NT2/D1 (cell line): Measurements from ENCODE around the gene FAAH.

ENCODE experiments used
- DNase-seq: peaks from one replicate; pipeline ENCODE4 v3.0.0-alpha.2; 2011; ENCODE audit warnings: low read depth, low spot score
- H3K27me3 ChIP-seq: 2 replicates; pipeline ENCODE4 v1.6.0; 2011; ENCODE audit warnings: mild to moderate bottlenecking; ENCODE audit not compliant: insufficient read length, insufficient read depth
- H3K36me3 ChIP-seq: 2 replicates; pipeline ENCODE4 v1.6.1; 2011; ENCODE audit warnings: mild to moderate bottlenecking, low read length, mixed read lengths; ENCODE audit not compliant: insufficient read depth, insufficient read length
- H3K4me1 ChIP-seq: 2 replicates; pipeline ENCODE4 v1.5.1; 2011; ENCODE audit not compliant: insufficient read depth, insufficient read length
- H3K4me3 ChIP-seq: 2 replicates; pipeline ENCODE4 v1.5.1; 2011; ENCODE audit warnings: low read depth; ENCODE audit not compliant: insufficient read length
- H3K9ac ChIP-seq: 2 replicates; pipeline ENCODE4 v1.6.0; 2011; ENCODE audit warnings: low read depth; ENCODE audit not compliant: insufficient read length
- H3K9me3 ChIP-seq: 2 replicates; pipeline ENCODE4 v1.5.1; 2011; ENCODE audit warnings: mild to moderate bottlenecking, low read length; ENCODE audit not compliant: insufficient read depth
- SUZ12 ChIP-seq: IDR thresholded peaks from 2 replicates; pipeline ENCODE4 v1.6.1; 2011; ENCODE audit not compliant: insufficient read length, insufficient read depth; ENCODE audit errors: extremely low read depth
- YY1 ChIP-seq: IDR thresholded peaks from 2 replicates; pipeline ENCODE4 v1.6.1; 2011; ENCODE audit not compliant: insufficient read length, insufficient read depth
- ZNF274 ChIP-seq: IDR thresholded peaks from 2 replicates; pipeline ENCODE4 v1.6.1; 2011; ENCODE audit warnings: mild to moderate bottlenecking, low read depth, low read length

Gene FAAH

GRCh38 chr1:46413596-46413985, 19.5 kb downstream of the FAAH start:
- Histone ChIP-seq H3K4me1 (peaks cover 11% of the 10 kb centered on the region), H3K9ac (no peak overlapping the region), H3K27me3 (no peaks in the 10 kb centered on the region), H3K36me3 (no peaks in the 10 kb centered on the region), H3K9me3 (no peaks in the 10 kb centered on the region), H3K4me3 (no peak overlapping the region)
- no peak for TF ChIP-seq YY1
- DNase-seq: peak; percentile 35

- Histone ChIP-seq H3K9ac (no peak overlapping the region), H3K9me3 (no peaks in the 10 kb centered on the region), H3K36me3 (no peaks in the 10 kb centered on the region), H3K4me1 (peaks cover 11% of the 10 kb centered on the region), H3K27me3 (peaks cover under 1% of the 10 kb centered on the region), H3K4me3 (no peak overlapping the region)
- no peak for DNase-seq
- no peak for TF ChIP-seq SUZ12
- no peak for TF ChIP-seq ZNF274
- TF ChIP-seq YY1: no peak
These were observed 21.4 kb downstream of the FAAH start for GRCh38 chr1:46415514-46415913.

DNA sequence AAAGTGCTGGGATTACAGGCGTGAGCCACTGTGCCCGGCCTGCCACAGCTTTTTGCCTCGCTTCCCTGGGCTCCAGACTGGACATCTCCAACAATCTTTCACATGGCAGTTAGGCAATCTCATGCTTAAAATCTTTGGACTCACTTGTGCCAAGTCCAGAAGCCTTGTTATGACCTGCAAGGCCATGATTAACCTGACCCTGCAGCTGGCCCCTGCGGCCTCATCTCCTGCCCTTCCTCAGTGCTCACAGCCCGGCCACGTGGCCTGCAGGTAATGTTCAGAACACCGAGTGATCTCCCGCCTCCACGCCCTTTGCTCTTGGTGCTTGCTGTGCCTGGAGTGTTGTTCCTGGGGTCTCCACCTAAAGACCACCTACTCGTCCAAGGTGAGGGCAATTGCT, 24.9 kb downstream of the FAAH start:
- Histone ChIP-seq H3K9ac (no peak overlapping the region), H3K9me3 (no peaks in the 10 kb centered on the region), H3K4me3 (no peak overlapping the region), H3K27me3 (peaks cover 15% of the 10 kb centered on the region), H3K4me1 (no peaks in the 10 kb centered on the region), H3K36me3 (no peaks in the 10 kb centered on the region)
- no peak for TF ChIP-seq YY1
- DNase-seq: no peak

GRCh38 chr1:46420533-46420915, 26.4 kb downstream of the FAAH start:
- no peak for DNase-seq

DNA sequence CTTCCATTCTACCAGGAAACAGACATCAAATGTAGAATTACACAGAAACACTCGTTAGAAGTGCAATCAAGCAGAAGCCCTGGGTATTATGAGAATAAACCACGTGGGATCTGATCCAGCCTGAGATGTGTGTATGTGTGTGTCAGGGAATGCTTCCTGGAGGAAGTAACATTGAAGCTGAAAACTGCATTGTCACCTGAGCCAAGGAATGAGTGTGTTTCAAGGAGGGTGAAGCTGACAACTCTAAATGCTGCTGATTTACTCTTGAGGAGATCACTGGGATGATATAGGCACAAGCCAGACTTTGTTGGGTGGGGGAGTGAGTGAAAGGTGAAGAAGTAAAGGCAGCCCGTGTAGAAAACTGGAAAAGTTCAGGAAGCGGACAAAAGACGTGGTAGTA, 27.6 kb downstream of the FAAH start:
- Histone ChIP-seq H3K9me3 (no peaks in the 10 kb centered on the region), H3K36me3 (no peaks in the 10 kb centered on the region), H3K27me3 (peaks cover 19% of the 10 kb centered on the region), H3K9ac (no peak overlapping the region), H3K4me1 (no peaks in the 10 kb centered on the region), H3K4me3 (no peak overlapping the region)
- DNase-seq: no peak
- TF ChIP-seq YY1: no peak
- TF ChIP-seq SUZ12: no peak
- TF ChIP-seq ZNF274: no peak

More at GRCh38 chr1:46420533-46420915, 26.4 kb downstream of the FAAH start:
- H3K9me3 ChIP-seq: no peaks in the 10 kb centered on the region
- H3K4me1 ChIP-seq: no peaks in the 10 kb centered on the region
- H3K27me3 ChIP-seq: peaks cover 19% of the 10 kb centered on the region
- no peaks in the 10 kb centered on the region for H3K36me3 ChIP-seq
- TF ChIP-seq YY1: no peak
- TF ChIP-seq ZNF274: no peak
- TF ChIP-seq SUZ12: no peak
- no peak overlapping the region for H3K9ac ChIP-seq
- no peak overlapping the region for H3K4me3 ChIP-seq

- H3K9ac ChIP-seq: no peak overlapping the region
- no peaks in the 10 kb centered on the region for H3K4me1 ChIP-seq
- peaks cover 19% of the 10 kb centered on the region for H3K27me3 ChIP-seq
- H3K4me3 ChIP-seq: no peak overlapping the region
- H3K36me3 ChIP-seq: no peaks in the 10 kb centered on the region
- H3K9me3 ChIP-seq: no peaks in the 10 kb centered on the region
- TF ChIP-seq YY1: no peak
- no peak for TF ChIP-seq SUZ12
- TF ChIP-seq ZNF274: no peak
- DNase-seq: no peak
These were observed 28.2 kb downstream of the FAAH start for GRCh38 chr1:46422261-46422871.

- Histone ChIP-seq H3K9ac (no peak overlapping the region), H3K4me1 (no peaks in the 10 kb centered on the region), H3K9me3 (no peaks in the 10 kb centered on the region), H3K27me3 (peaks cover 19% of the 10 kb centered on the region), H3K4me3 (no peak overlapping the region), H3K36me3 (no peaks in the 10 kb centered on the region)
- DNase-seq: no peak
- TF ChIP-seq ZNF274 (no peak), YY1 (no peak), SUZ12 (no peak)
These were observed 29.6 kb downstream of the FAAH start for GRCh38 chr1:46423574-46424240.

DNA sequence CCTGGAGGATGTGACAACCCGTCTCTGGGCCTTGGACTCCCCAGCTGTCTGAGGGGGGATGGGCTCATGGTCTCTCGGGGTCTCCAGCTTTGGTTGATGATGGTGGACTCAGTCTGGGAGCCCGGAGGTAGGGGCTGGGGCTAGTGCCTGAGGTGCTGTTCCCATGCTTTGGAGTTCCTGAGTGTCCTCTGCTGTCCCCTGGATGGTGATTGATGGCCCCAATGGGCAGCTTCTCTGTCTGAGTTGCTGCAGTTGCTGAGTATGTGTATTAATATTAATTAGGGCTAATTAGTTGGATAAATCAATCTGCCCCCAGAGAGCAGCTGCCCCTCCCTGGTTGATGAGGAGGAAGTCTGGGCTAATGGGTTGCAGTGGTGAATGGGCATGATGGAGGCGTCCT, 30.6 kb downstream of the FAAH start:
- no peaks in the 10 kb centered on the region for H3K36me3 ChIP-seq
- DNase-seq: no peak

More for the DNA sequence above, 30.6 kb downstream of the FAAH start:
- TF ChIP-seq YY1 (no peak), SUZ12 (no peak), ZNF274 (no peak)
- Histone ChIP-seq H3K4me1 (no peaks in the 10 kb centered on the region), H3K27me3 (peaks cover 19% of the 10 kb centered on the region), H3K9ac (no peak overlapping the region), H3K9me3 (no peaks in the 10 kb centered on the region), H3K4me3 (no peak overlapping the region)
